ENCODE measurements around the gene FAM83D. TPM values are rescaled to one million over a fixed set of nuclear protein-coding genes. Genes with fewer than 3 reads are reported as not detected.
A peak's percentile ranks its signal among the peaks of the same experiment; 100 is the strongest.

Gene FAM83D
- total RNA-seq, 4 donors from 2014 or later, result 0.67 to 3.4 (median 0.86) TPM

GRCh38 chr20:38892091-38892981 is 33.9 kb upstream of the FAM83D start:
- Histone ChIP-seq H3K4me1 (peaks cover 0 to 7% of the 10 kb centered on the region in 2 donors), H3K9me3 (no peaks in the 10 kb centered on the region), H3K4me3 (replicated peaks in 1 of 3) (no peak overlapping the region), H3K27ac (no peak overlapping the region), H3K27me3 (no peaks in the 10 kb centered on the region), H3K36me3 (no peaks in the 10 kb centered on the region)
- DNase-seq, result no peak
- WGBS, 2 donors, result 81 to 83% methylated on average over 11 of the region's 11 CpGs
- intact Hi-C loops (cut with DNase I), result loop anchor here (5.0 kb wide), 1 partner anchor 245 kb away; no protein-coding TSS in a partner anchor
- TF ChIP-seq POLR2A (IDR thresholded peaks at IDR 0.05) (no peak), CTCF (IDR thresholded peaks at IDR 0.05) (no peak)

- H3K4me1 ChIP-seq, result peaks cover 0 to 7% of the 10 kb centered on the region in 2 donors
- H3K27ac ChIP-seq, result no peak overlapping the region
Measured at GRCh38 chr20:38893056-38893564, 33.1 kb upstream of the FAM83D start.

DNA sequence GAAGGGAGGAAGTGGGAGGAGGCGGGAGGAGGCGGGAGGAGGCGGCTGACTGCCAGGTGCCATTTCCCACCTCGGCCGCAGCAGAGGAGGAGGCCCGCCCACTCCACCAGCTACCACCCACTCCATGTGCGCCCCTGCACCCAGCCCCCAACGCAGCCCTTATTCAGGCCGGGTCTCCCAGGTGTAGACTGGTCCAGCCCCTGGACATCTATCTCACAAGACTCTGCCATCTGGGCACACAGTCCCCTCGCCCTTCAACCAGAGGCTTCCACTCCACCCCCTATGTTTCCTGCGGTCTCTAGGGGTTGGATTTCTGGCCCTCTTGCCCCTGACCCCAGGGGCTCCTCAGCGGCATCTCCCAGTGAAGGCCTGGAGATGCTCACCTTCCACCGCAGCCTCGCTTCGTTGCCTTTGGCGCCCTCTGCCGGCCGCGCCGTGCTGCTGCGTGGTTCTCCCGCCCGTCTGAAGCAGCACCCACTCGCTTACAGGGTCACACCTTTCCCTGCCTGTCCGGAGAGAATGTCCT is 32.6 kb upstream of the FAM83D start:
- no peak for TF ChIP-seq POLR2A (IDR thresholded peaks at IDR 0.05)
- TF ChIP-seq CTCF (IDR thresholded peaks at IDR 0.05), result peak; percentile 42 to 96 (median 70)
- no peak overlapping the region for H3K27ac ChIP-seq
- H3K36me3 ChIP-seq, result no peaks in the 10 kb centered on the region
- no peaks in the 10 kb centered on the region for H3K9me3 ChIP-seq
- no peaks in the 10 kb centered on the region for H3K27me3 ChIP-seq
- H3K4me1 ChIP-seq, result peaks cover 0 to 7% of the 10 kb centered on the region in 2 donors
- H3K4me3 ChIP-seq (replicated peaks in 1 of 3), result no peak overlapping the region
- peak; percentile 52 to 58 for DNase-seq
- intact Hi-C loops (cut with DNase I), result loop anchor here (5.0 kb wide), 1 partner anchor 246 kb away; no protein-coding TSS in a partner anchor
- WGBS, 2 donors, result 11 to 17% methylated on average over 18 to 20 of the region's 25 CpGs

More at GRCh38 chr20:38893056-38893564, 33.1 kb upstream of the FAM83D start:
- Histone ChIP-seq H3K9me3 (no peaks in the 10 kb centered on the region), H3K27me3 (no peaks in the 10 kb centered on the region), H3K36me3 (no peaks in the 10 kb centered on the region), H3K4me3 (replicated peaks in 1 of 3) (no peak overlapping the region)
- WGBS, 2 donors, result 34 to 43% methylated on average over 6 of the region's 6 CpGs
- intact Hi-C loops (cut with DNase I), result loop anchor here (5.0 kb wide), 1 partner anchor 246 kb away; no protein-coding TSS in a partner anchor
- DNase-seq, result no peak
- no peak for TF ChIP-seq POLR2A (IDR thresholded peaks at IDR 0.05)

- Histone ChIP-seq H3K27me3 (no peaks in the 10 kb centered on the region), H3K4me1 (peaks cover 0 to 7% of the 10 kb centered on the region in 2 donors), H3K4me3 (replicated peaks in 1 of 3) (no peak overlapping the region), H3K36me3 (no peaks in the 10 kb centered on the region), H3K9me3 (no peaks in the 10 kb centered on the region), H3K27ac (no peak overlapping the region)
- intact Hi-C loops (cut with DNase I), result loop anchor here (5.0 kb wide), 1 partner anchor 247 kb away; no protein-coding TSS in a partner anchor
- TF ChIP-seq CTCF (IDR thresholded peaks at IDR 0.05) (no peak), POLR2A (IDR thresholded peaks at IDR 0.05) (no peak)
- DNase-seq, result no peak
- 25 to 35% methylated on average over 16 to 19 of the region's 30 CpGs for WGBS, 2 donors
Measured at GRCh38 chr20:38894091-38894847, 31.9 kb upstream of the FAM83D start.

Data from thyroid gland (tissue), 4 donors.